ENCODE data around the gene SH2D3C. TPM values are rescaled to one million over a fixed set of nuclear protein-coding genes. Genes with fewer than 3 reads are reported as not detected.

Gene SH2D3C
- polyA plus RNA-seq, 2 of the 4 experiments (the other 2 are of a cell fraction): 0.06 TPM

GRCh38 chr9:127746959-127747569 is 31.4 kb downstream of the SH2D3C start:
- Histone ChIP-seq H3K4me3 (no peak overlapping the region), H3K4me2 (no peak overlapping the region), H3K9me3 (no peaks in the 10 kb centered on the region), H3K4me1 (peaks cover 8% of the 10 kb centered on the region), H3K27ac (no peak overlapping the region)
- ChIA-PET POLR2A (no interaction called here), CTCF (interaction anchor here (0.6 to 7.5 kb wide), 9 partner anchors 12 to 176 kb away, joined by 3 to 55 read pairs (median 3); partner anchors contain the start of genes SH2D3C and TOR2A)
- ATAC-seq (no peak), FAIRE-seq (no peak), DNase-seq (ENCODE audit: low read depth in 1 of 2, low spot score in 1 of 2) (no peak)
- TF ChIP-seq RARB (CRISPR knock-in tag; IDR thresholded peaks at IDR 0.05): no peak
- WGBS (ENCODE audit: missing lambda C conversion rate): 46% methylated on average over 11 of the region's 15 CpGs

DNA sequence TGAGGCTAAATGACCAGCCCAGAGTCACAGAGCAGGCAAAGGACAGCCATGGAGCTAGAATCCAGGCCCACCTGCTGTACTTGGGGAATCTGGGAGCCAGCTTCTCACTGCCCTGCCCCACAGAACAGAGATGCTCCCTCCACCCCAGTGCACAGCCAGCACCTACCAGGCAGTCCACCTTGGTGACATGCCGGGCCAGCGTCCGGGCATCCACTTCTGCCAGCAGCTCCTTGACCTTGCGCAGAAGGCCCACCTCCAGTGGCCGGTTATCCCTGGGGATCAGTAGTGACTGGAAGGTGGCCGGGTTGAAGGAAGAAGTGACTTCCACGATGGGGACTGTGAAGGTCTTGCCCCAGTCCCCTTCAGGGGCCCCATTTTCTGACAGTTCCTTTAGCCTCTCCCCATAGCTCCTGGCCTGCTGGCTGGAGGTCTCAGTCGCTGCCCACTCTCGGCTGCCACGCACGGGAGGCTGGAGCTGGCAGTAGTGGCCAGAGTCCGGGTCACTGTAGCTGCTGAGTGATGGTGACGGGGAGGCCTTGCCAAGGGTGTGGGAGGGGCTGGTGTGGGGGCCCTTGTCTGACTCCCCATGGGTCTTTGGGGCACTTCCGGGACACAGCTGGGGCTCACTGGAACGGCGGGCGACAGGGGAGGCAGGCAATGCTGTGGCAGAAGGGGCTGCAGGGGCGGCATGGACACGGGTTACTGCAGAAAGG is 33.9 kb downstream of the SH2D3C start:
- CTCF ChIA-PET: interaction anchor here (0.6 to 9.6 kb wide), 12 partner anchors 10 to 176 kb away, joined by 3 to 114 read pairs (median 10); partner anchors contain the start of genes CDK9, ST6GALNAC4 and TOR2A
- DNase-seq (ENCODE audit: low read depth in 1 of 2, low spot score in 1 of 2): no peak
- WGBS (ENCODE audit: missing lambda C conversion rate): 81% methylated on average over 18 of the region's 19 CpGs

More for the DNA sequence above, 33.9 kb downstream of the SH2D3C start:
- Histone ChIP-seq H3K4me2 (no peak overlapping the region), H3K27ac (no peak overlapping the region), H3K4me3 (no peak overlapping the region), H3K9me3 (no peaks in the 10 kb centered on the region), H3K4me1 (peaks cover 31% of the 10 kb centered on the region)
- POLR2A ChIA-PET: interaction anchor here (0.6 to 1.3 kb wide), 2 partner anchors 41 to 324 kb away, joined by 3 to 4 read pairs; partner anchors contain the start of gene CDK9
- ATAC-seq (no peak), FAIRE-seq (no peak)
- TF ChIP-seq REST (IDR thresholded peaks at IDR 0.05): no peak
- no peak for TF ChIP-seq HOXA7 (CRISPR knock-in tag; IDR thresholded peaks at IDR 0.05)
- no peak for TF ChIP-seq BCL3 (IDR thresholded peaks at IDR 0.05)
- TF ChIP-seq, protein P1, sequence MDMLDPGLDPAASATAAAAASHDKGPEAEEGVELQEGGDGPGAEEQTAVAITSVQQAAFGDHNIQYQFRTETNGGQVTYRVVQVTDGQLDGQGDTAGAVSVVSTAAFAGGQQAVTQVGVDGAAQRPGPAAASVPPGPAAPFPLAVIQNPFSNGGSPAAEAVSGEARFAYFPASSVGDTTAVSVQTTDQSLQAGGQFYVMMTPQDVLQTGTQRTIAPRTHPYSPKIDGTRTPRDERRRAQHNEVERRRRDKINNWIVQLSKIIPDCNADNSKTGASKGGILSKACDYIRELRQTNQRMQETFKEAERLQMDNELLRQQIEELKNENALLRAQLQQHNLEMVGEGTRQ (IDR thresholded peaks at IDR 0.05): no peak
- TF ChIP-seq NPAS2 (CRISPR knock-in tag; IDR thresholded peaks at IDR 0.05; ENCODE audit: borderline replicate concordance): no peak
- no peak for TF ChIP-seq JUNB (IDR thresholded peaks at IDR 0.05)
- no peak for TF ChIP-seq MAFK (IDR thresholded peaks at IDR 0.05; ENCODE audit: partially characterized antibody)
- TF ChIP-seq POLR2AphosphoS2 (conservative IDR thresholded peaks at IDR 0.05; ENCODE audit: low read length): no peak
- no peak for TF ChIP-seq ZNF302 (CRISPR knock-in tag; IDR thresholded peaks at IDR 0.05)
- no peak for TF ChIP-seq CEBPB (IDR thresholded peaks at IDR 0.05)
- no peak for TF ChIP-seq MYC (IDR thresholded peaks at IDR 0.05; ENCODE audit: borderline replicate concordance, low read length)
- no peak for TF ChIP-seq HDAC2 (IDR thresholded peaks at IDR 0.05)
- no peak for TF ChIP-seq RNF2 (IDR thresholded peaks at IDR 0.05; ENCODE audit: borderline replicate concordance, low read depth)
- no peak for TF ChIP-seq RAD21 (conservative IDR thresholded peaks at IDR 0.05 in 1 of 2, IDR thresholded peaks at IDR 0.05 in 1 of 2)
- TF ChIP-seq CBX8 (IDR thresholded peaks at IDR 0.05): no peak
- TF ChIP-seq HMGXB4 (CRISPR knock-in tag; IDR thresholded peaks at IDR 0.05; ENCODE audit: borderline replicate concordance): no peak
- no peak for TF ChIP-seq TFCP2L1 (CRISPR knock-in tag; IDR thresholded peaks at IDR 0.05)
- no peak for TF ChIP-seq JUN (IDR thresholded peaks at IDR 0.05)

Measured in A549 (cell line).